HG03108 (cell line): ENCODE data around the gene SEL1L2.

Experiments used
- ATAC-seq: cut with Tn5 transposase; IDR thresholded peaks from one replicate; pipeline ENCODE4 v1.9.1; 2021; ENCODE audit warnings: moderate library complexity; ENCODE audit not compliant: unreplicated experiment

SEL1L2 gene

GRCh38 chr20:13821876-13822275 lies 168.5 kb downstream of the SEL1L2 start:
- no peak for ATAC-seq

GRCh38 chr20:13819885-13820645 lies 170.3 kb downstream of the SEL1L2 start:
- ATAC-seq: peak; percentile 53

- ATAC-seq: no peak
Observed at GRCh38 chr20:13817342-13817741, 173.1 kb downstream of the SEL1L2 start.

DNA sequence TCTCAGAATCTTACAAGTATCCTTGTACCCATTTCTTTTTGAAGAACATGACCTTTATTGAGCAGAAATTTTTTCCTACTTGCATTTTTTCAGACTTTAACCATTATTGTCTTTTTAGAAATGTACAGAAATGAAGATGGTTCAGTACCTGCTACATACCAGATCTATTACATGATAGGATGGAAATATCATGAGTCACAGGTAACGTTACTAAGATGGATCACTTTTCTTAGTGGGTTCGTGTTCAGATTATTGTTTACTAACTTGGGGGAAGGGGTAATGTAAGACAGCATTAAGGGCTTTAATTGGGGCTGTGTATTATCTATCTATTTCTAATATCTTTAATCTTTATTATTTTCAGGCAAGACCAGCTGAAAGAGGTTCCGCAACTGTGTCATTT lies 173.7 kb downstream of the SEL1L2 start:
- no peak for ATAC-seq

GRCh38 chr20:13814672-13815071 lies 175.7 kb downstream of the SEL1L2 start:
- no peak for ATAC-seq

DNA sequence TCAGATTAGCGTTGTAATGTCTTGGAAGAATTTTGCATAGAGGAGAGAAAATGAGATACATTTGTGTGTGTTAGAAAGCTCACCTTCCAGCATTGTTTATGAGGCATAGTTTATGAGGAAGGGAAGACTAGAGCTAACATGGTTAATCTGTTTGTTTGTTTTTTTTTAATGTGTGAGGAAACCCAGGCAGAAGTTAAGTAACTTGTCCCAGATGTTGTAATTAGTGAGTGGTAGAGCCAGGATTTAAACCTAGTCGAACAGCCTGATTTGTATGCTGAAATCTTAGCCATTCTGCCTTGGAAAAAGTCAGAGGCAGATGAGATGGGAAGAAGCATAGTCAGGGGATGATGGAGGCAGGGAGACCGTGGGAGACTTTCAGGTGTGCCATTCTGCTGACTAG lies 176.5 kb downstream of the SEL1L2 start:
- no peak for ATAC-seq

DNA sequence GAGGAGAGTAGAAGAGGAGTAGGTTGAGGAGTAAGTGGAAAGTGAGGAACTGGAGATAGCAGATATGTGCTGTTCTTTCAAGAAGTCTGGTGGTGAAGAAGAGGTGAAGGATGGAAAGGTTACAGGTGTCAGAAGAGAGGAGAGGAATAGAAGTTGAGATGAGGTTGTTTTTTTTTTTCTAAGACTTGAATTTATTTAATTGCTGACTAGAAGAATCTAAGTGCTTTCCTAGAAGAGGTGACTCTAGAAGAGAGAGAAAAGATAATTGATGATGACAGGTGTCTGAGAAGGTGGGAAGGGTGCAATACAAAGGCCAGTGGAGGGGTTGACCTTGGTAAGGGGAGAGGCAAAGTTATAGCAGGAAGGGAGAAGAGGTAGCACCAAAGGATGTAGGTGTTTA lies 180.0 kb downstream of the SEL1L2 start:
- no peak for ATAC-seq

DNA sequence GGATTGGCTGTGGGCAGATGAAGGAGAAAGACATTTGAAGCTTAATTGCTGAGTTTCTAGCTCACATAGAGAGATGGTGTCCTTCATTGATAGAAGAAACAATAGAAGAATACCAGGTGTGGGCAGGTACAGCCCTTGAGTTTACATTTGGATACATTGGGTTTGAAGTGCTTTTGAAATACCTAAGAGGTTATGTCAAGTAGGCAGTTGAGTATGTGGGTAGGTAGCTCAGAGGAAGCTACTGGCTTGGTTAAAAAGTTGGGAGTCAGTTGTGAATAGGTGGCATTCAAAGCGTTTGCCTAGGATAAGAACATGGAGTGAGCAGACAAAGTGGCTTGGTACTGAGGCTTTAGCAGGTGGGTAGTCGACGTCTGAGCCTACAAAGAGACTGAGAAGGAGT lies 180.6 kb downstream of the SEL1L2 start:
- no peak for ATAC-seq

DNA sequence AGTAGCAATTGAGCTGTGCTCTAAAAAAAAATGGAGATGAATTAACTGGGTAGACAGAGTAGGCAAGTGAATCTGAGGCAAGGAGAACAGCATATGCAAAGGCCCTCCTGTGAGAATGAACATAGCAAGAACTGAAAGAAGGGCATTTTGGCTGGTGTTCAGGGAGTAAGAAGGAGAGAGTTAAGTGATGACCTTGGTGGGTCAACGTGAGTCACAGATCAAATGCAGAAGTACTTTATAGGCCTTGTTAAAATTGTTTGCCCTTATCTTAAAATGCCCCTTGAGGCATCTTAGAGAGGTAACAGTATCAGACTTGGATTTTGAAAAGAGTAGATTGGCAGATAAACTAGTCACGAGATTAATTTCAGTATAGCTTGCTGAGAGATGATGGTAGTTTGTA lies 181.0 kb downstream of the SEL1L2 start:
- no peak for ATAC-seq

DNA sequence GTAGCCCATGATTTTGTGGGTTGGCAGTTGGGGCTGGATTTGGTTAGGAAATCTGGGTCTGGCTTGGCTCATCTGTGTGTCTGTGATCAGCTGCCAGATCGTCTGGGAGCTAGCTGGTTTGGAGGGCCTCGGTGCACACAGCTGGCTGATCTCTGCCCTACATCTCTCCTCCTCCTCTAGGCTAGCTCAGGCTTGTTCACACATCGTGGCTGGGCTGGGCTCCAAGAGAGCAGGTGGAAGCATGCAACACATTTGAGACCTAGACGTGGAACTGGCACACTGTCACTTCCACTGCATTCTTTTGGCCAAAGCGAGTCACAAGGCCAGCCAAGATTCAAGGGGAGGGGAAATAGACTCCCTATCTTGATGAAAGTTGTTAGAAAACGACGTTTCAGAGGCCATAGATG lies 189.7 kb downstream of the SEL1L2 start:
- ATAC-seq: no peak

GRCh38 chr20:13799974-13800373 lies 190.4 kb downstream of the SEL1L2 start:
- ATAC-seq: no peak
